GM12865 (cell line): Measurements from ENCODE around the gene GRID2.
"Not testable (repeated sequence)": the region's sequence is repeated elsewhere in the genome, so short reads cannot be mapped to it uniquely, and the experiment has no call there.

ENCODE experiments used
- DNase-seq: peaks from one replicate; pipeline ENCODE4 v3.0.0; 2010; ENCODE audit warnings: low read depth
- H3K4me3 ChIP-seq: 2 replicates; pipeline ENCODE4 v1.5.1; 2011; ENCODE audit warnings: mild to moderate bottlenecking, low read depth, low read length, control low read depth
- CTCF ChIP-seq: IDR thresholded peaks from 2 replicates; pipeline ENCODE4 v1.5.1; 2011; ENCODE audit warnings: low read length, control low read depth, low read depth, inconsistent platforms; ENCODE audit not compliant: insufficient read depth; ENCODE audit errors: missing control alignments

GRID2 gene

GRCh38 chr4:93261207-93261606, 957.4 kb downstream of the GRID2 start:
- no peak overlapping the region for H3K4me3 ChIP-seq
- TF ChIP-seq CTCF: no peak
- DNase-seq: no peak

GRCh38 chr4:93263166-93263565, 959.4 kb downstream of the GRID2 start:
- no peak overlapping the region for H3K4me3 ChIP-seq
- DNase-seq: no peak
- TF ChIP-seq CTCF: no peak

GRCh38 chr4:93267747-93268146, 964.0 kb downstream of the GRID2 start:
- DNase-seq: no peak
- no peak overlapping the region for H3K4me3 ChIP-seq
- TF ChIP-seq CTCF: no peak

- no peak for TF ChIP-seq CTCF
- no peak overlapping the region for H3K4me3 ChIP-seq
These were observed 981.6 kb downstream of the GRID2 start for GRCh38 chr4:93285346-93285745.

GRCh38 chr4:93289241-93289640, 985.5 kb downstream of the GRID2 start:
- H3K4me3 ChIP-seq: no peak overlapping the region
- no peak for DNase-seq
- TF ChIP-seq CTCF: no peak

More at GRCh38 chr4:93285346-93285745, 981.6 kb downstream of the GRID2 start:
- no peak for DNase-seq

- no peak for DNase-seq
- TF ChIP-seq CTCF: no peak
- no peak overlapping the region for H3K4me3 ChIP-seq
These were observed 986.1 kb downstream of the GRID2 start for GRCh38 chr4:93289831-93290230.

GRCh38 chr4:93299118-93299517, 995.4 kb downstream of the GRID2 start:
- DNase-seq: peak; percentile 21
- no peak for TF ChIP-seq CTCF
- H3K4me3 ChIP-seq: no peak overlapping the region

- not testable (repeated sequence) for H3K4me3 ChIP-seq
- DNase-seq: peak; percentile 7
These were observed 997.2 kb downstream of the GRID2 start for GRCh38 chr4:93300780-93301555.
